HG03097 (cell line): ENCODE data around the gene CDK3.

ENCODE experiments used
- ATAC-seq: cut with Tn5 transposase; IDR thresholded peaks from one replicate; pipeline ENCODE4 v1.9.1; 2021; ENCODE audit not compliant: unreplicated experiment, low FRiP score

Gene CDK3

DNA sequence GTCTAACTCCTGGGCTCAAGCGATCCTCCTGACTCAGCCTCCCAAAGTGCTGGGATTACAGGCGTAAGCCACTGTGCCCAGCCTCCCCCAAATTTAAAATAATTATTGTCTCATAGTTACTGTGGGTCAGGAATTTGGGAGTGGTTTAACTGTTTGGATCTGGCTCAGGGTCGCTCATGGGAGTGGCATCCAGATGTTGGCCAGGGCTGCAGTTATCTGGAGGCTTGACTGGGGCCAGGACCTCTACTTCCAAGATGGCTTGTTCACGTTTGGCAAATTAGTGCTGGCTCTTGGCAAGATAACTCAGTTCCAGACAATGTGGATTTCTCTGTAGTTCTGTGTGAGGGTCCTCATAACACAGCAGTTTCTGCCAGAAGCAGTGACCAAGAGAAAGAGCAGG is 13.6 kb upstream of the CDK3 start:
- ATAC-seq: no peak

DNA sequence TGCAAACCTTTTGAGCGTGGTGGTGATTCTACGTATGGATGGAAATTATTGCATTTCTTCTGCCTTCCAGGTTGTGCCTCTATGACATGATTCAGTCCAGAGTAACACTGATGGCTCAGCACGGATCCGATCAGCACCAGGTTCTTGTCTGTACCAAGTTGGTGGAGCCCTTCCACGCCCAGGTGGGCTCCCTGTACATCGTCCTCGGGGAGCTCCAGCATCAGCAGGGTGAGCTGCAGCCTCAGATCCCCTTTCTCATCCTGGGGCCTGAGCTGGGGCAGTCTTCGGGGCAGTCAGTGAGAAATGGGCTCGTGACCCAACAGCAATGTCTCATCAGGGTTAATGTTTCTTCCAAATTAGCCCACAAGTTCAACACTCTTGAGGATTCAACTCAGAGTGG is 9.3 kb upstream of the CDK3 start:
- ATAC-seq: no peak

DNA sequence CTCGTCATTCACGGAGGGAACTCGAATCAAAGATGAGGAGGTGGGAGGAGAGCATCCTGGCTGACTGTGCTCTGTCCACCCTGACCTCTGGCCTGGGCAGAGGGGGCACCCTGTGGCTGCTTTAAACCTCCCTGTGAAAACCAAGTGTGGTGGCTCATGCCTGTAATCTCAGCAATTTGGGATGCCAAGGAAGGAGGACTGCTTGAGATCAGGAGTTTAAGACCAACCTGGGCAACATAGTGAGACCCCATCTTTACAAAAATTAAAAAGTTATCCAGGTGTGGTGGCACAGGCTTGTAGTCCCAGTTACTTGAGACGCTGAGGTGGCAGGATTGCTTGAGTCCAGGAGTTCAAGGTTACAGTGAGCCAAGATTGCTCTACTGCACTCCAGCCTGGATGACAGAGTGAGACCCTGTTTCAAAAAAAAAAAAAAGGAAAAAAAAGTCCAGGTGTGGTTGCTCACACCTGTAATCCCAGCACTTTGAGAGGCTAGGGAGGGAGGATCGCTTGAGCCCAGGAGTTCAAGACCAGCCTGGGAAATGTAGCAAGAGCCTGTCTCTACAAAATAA is 5.8 kb upstream of the CDK3 start:
- ATAC-seq: no peak

GRCh38 chr17:75995385-75995925 is 5.2 kb upstream of the CDK3 start:
- no peak for ATAC-seq

- ATAC-seq: no peak
Measured at GRCh38 chr17:75996665-75997590, 3.7 kb upstream of the CDK3 start.

GRCh38 chr17:75998327-75998795 is 2.3 kb upstream of the CDK3 start:
- ATAC-seq: no peak

- no peak for ATAC-seq
Measured at GRCh38 chr17:76000016-76000754, 470 bp upstream of the CDK3 start.

DNA sequence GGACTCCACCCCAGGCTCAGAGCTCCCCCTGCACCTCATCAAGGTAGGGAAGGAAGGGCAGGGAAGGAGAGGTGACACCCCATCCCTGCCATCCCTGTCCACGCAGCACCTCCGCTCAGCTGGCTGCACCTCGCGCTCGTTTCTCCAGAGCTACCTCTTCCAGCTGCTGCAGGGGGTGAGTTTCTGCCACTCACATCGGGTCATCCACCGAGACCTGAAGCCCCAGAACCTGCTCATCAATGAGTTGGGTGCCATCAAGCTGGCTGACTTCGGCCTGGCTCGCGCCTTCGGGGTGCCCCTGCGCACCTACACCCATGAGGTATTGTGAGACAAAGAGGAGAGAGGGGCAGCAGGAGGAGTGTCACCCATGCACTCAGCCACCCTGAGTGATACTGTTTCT is 1.4 kb downstream of the CDK3 start:
- no peak for ATAC-seq

GRCh38 chr17:76003915-76004314 is 3.3 kb downstream of the CDK3 start:
- no peak for ATAC-seq

GRCh38 chr17:76004750-76005262 is 4.2 kb downstream of the CDK3 start:
- no peak for ATAC-seq

GRCh38 chr17:76005263-76006149 is 4.9 kb downstream of the CDK3 start:
- ATAC-seq: no peak

- ATAC-seq: no peak
Measured at GRCh38 chr17:76007131-76007849, 6.6 kb downstream of the CDK3 start.

- ATAC-seq: no peak
Measured at GRCh38 chr17:76007850-76008165, 7.2 kb downstream of the CDK3 start.

- ATAC-seq: no peak
Measured at GRCh38 chr17:76008208-76008607, 7.6 kb downstream of the CDK3 start.

DNA sequence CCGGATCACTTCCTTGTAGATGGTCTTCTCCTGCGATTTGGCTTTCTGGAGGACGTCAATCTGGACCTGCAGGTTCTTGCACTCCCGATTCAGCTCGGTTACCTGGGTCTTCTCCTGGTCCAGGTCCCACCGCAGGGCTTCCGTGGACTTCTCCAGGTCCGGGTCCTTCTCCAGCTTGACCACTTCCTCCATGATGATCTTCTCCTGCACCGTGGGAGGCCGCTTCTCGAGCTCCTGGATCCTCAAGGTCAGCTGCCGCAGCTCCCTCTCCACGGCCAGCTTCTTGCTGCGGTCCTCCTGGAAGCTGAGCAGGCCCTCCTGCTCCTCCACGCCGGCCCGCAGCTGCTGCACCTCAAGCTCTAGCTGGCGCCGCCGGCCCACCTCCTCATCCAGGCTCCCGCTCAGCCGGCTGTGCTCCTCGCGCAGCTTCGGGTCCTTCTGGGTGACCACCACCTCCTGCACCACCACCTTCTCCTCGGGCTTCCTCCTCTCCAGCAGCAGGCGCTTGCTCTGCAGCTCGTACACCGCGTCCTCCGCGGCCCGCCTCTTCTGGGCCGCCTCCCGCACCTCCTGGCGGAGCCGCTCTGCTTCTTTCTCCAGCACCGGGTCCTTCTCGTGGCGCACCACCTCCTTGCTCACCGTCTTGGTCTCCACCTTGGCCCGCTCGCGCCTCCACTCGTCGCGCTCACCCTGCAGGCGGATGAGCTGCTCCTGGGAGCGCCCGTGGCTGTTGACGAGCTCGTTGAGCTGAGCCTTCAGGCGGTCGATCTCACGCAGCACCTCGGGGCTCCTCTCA is 8.2 kb downstream of the CDK3 start:
- ATAC-seq: no peak

- no peak for ATAC-seq
Measured at GRCh38 chr17:76009447-76009846, 8.8 kb downstream of the CDK3 start.

DNA sequence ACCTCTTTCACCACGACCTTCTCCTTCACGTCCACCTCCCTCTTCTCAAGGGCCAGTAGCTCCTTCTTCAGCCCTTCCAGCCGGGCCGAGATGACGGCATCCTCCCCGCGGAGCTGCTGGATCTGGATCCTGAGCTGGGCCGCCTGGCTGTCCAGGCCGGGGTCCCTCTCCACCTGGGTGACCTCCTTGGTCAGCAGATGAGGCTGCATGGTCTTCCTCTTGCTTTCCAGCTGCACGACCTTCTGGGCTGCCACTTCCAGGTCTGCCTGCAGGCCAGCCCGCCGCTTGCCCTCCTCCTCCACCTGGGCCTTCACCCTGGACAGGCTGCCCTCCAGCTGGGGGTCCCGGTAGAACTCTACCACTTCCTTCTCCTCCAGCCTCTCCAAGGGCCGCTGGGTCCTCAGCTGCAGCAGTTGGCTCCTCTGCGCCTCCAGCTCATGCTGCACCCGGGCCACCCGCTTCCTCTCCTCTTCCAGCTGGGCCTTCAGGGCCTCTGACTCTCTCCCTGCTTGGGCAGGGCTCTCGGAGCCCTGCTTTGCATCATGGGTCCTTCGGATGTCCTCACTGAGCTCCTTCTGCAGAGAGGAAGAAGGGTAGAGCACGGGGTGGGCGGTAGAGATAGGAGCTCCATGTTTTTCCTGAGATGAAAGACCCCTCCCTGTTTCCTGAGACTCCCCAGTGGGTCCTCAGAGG is 9.5 kb downstream of the CDK3 start:
- no peak for ATAC-seq

- no peak for ATAC-seq
Measured at GRCh38 chr17:76011951-76012350, 11.3 kb downstream of the CDK3 start.
